BE2C (cell line): ENCODE measurements around the gene CCDC150. TPM values are rescaled to one million over a fixed set of nuclear protein-coding genes. Genes with fewer than 3 reads are reported as not detected.

ENCODE experiments used
- DNase-seq: peaks from one replicate; pipeline ENCODE4 v3.0.0-alpha.2; 2020
- H3K27me3 ChIP-seq: fragments of 250-450 bp; sonication (Bioruptor Pico); 2 replicates; pipeline ENCODE4 v1.5.1; 2020; ENCODE audit warnings: mild to moderate bottlenecking
- H3K36me3 ChIP-seq: fragments of 250-450 bp; sonication (Bioruptor Pico); 2 replicates; pipeline ENCODE4 v1.5.1; 2020; ENCODE audit warnings: mild to moderate bottlenecking
- H3K4me1 ChIP-seq: fragments of 250-450 bp; sonication (Bioruptor Pico); 2 replicates; pipeline ENCODE4 v1.5.1; 2020
- H3K4me3 ChIP-seq: 2 replicates; pipeline ENCODE4 v1.5.1; 2011; ENCODE audit warnings: low read depth, low read length
- H3K9me3 ChIP-seq: fragments of 250-450 bp; sonication (Bioruptor Pico); 2 replicates; pipeline ENCODE4 v1.5.1; 2020
- polyA plus RNA-seq: library from polyadenylated mRNA; unstranded; fragments of >200 nt; gene quantifications from one replicate; pipeline ENCODE4 v1.2.1, GENCODE V29; 2012; ENCODE audit warnings: low read depth, missing spikeins; ENCODE audit not compliant: insufficient read length, insufficient read depth
- TF ChIP-seq, protein P1 (sequence below): IDR thresholded peaks from 2 replicates; pipeline ENCODE4 v1.5.1; 2012; ENCODE audit warnings: mild to moderate bottlenecking, low read depth, low read length

The CCDC150 gene
- 5.1 TPM for polyA plus RNA-seq

DNA sequence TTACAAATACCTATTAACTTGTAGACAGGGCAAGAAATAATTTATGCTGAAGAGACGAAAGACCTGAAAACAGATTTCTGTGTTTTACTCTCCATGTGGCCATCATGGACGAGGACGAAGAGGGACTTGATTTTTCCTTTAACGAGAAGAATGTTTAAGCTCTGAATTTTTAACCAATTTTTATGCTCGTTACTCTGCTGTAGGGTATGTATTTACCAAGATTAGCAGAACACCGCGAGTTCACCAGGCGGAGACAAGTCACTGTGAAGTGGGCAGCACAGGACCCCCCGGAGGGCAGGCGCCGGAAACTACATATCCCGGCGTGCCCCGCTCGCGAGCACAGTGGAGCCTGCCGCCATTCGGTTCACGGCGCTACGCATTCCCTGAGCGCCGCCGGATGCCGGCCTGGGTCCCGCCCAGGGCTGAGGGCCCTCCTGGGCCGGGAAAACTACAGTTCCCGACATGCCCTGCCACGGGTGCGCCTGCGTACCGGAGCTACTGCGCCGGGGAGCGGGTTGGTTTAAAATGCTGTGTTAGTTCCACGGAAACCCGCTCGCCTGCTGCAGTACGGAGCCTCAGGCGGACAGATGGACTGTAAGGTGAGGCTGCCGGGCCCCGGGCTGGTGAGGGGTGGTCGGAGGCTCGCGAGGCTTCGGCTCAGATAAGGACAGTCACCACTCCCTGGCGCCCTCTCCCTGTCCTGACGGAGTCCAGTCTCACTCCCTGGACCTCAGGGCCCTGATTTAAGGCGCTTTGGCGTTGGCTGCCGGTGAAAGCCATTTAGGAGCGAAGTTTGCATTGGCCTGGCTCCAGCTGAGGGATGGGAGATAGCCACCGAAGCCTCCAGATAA, at the start of gene CCDC150:
Gene CCDC150, plus strand, starts transcription at position 536 of the 851 bp plus-strand sequence. Its CDS starts 52 bp downstream, at position 588.
- no peaks in the 10 kb centered on the region for H3K36me3 ChIP-seq
- no peaks in the 10 kb centered on the region for H3K27me3 ChIP-seq
- TF ChIP-seq, protein P1, sequence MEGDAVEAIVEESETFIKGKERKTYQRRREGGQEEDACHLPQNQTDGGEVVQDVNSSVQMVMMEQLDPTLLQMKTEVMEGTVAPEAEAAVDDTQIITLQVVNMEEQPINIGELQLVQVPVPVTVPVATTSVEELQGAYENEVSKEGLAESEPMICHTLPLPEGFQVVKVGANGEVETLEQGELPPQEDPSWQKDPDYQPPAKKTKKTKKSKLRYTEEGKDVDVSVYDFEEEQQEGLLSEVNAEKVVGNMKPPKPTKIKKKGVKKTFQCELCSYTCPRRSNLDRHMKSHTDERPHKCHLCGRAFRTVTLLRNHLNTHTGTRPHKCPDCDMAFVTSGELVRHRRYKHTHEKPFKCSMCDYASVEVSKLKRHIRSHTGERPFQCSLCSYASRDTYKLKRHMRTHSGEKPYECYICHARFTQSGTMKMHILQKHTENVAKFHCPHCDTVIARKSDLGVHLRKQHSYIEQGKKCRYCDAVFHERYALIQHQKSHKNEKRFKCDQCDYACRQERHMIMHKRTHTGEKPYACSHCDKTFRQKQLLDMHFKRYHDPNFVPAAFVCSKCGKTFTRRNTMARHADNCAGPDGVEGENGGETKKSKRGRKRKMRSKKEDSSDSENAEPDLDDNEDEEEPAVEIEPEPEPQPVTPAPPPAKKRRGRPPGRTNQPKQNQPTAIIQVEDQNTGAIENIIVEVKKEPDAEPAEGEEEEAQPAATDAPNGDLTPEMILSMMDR = peak; percentile 40; the same call in 1 of the 2 replicates
- peak within 1 kb of the TSS; percentile 68 for H3K4me3 ChIP-seq
- H3K9me3 ChIP-seq = no peaks in the 10 kb centered on the region
- no peaks in the 10 kb centered on the region for H3K4me1 ChIP-seq
- peak; percentile 97 for DNase-seq

DNA sequence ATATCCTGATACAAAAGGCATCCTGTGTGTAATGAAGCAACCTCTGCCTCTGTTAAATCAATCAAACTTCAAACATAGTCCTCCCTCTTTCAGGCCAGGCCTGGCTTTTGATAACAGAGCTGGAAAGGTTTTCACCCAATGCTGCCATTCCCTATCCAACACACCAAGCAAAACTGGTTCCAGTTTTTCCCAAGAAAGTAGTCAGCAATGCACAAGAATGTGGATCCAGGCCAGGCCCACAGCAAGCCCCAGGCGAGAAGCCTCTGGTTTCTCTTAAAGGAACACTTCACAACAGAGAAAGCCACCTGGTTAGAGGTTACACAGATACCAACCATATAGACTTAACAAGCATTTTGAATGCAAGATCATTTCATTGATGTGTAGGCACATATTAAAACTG, 49.2 kb upstream of the CCDC150 start:
- Histone ChIP-seq H3K4me3 (no peak overlapping the region), H3K27me3 (no peaks in the 10 kb centered on the region), H3K36me3 (no peaks in the 10 kb centered on the region), H3K9me3 (no peaks in the 10 kb centered on the region), H3K4me1 (no peaks in the 10 kb centered on the region)
- TF ChIP-seq, protein P1 = no peak
- no peak for DNase-seq

DNA sequence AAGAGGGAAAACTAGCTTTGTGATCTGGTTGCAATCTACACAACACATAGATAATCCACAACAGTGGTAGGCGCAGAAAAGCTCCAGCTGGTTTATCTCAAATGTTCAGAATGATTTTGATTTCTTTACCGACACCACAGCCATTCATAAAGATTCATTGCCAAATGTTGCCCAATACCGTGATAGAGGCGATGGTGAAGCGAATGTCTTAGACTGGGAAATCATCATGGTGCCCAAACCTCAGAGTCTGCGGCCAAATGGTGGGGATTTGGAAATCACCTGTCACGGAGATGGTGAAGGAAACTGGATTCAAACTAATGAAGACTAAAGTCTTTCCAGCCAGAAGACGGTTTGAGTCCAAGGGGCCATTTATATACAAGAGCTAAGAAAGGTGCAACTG, 48.5 kb upstream of the CCDC150 start:
- no peaks in the 10 kb centered on the region for H3K4me1 ChIP-seq
- TF ChIP-seq, protein P1 = no peak
- no peaks in the 10 kb centered on the region for H3K36me3 ChIP-seq
- no peaks in the 10 kb centered on the region for H3K9me3 ChIP-seq
- no peak overlapping the region for H3K4me3 ChIP-seq
- DNase-seq = no peak
- no peaks in the 10 kb centered on the region for H3K27me3 ChIP-seq

DNA sequence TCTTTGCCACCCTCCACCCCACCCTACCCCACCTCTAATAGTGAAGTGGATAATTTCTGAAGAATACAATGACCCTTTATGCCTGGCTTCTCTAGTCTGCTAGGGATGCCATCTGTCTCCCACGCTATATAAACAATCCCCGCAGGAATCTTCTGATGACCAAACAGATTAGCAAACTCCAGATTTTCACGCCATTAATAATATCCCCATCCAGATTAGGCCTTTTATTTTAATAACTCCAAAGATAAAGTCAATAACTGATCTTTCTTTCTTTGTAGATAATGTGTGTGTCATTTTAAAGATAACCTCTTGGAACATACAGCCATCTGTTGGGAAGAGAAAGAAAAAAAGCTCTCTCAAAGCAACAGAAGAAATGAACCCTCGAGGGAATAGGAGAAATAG, 47.9 kb upstream of the CCDC150 start:
- no peaks in the 10 kb centered on the region for H3K4me1 ChIP-seq
- H3K36me3 ChIP-seq = no peaks in the 10 kb centered on the region
- H3K9me3 ChIP-seq = no peaks in the 10 kb centered on the region
- TF ChIP-seq, protein P1 = no peak
- H3K27me3 ChIP-seq = no peaks in the 10 kb centered on the region
- no peak for DNase-seq
- peak overlapping the region; percentile 84 for H3K4me3 ChIP-seq

DNA sequence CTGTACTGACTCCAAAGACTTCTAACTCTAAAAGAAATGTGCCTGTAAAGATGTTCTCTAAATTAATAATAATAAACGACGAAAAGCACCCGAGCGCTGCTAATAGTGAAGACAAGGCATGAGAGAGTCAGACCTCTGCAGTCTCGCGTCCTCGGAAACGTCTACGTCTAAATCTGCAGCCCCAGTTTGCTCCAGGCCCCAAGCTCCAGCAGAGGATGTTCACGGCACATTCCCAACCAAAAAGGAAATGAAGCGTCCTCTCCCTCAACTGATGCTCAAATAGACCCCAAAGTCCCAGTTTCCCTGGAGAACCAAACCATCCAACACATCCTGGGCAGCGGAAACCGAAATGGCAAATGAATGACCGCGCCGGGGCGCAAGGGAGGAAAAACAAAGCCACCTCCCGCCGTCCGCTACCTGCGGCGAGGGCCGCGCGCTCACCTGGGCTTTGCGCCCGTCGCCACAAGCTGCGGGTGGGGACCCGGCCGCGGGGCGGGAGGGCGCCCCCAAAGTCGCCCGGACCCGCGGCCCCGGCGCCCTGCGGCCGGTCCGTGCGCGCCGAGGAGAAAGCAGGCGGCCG, 47.1 kb upstream of the CCDC150 start:
- H3K36me3 ChIP-seq = no peaks in the 10 kb centered on the region
- H3K4me3 ChIP-seq = peak overlapping the region; percentile 84
- no peak for DNase-seq
- H3K4me1 ChIP-seq = no peaks in the 10 kb centered on the region
- H3K9me3 ChIP-seq = no peaks in the 10 kb centered on the region
- TF ChIP-seq, protein P1 = peak; percentile 38; the same call in 1 of the 2 replicates
- no peaks in the 10 kb centered on the region for H3K27me3 ChIP-seq
